Hepatic stellate cell (primary cell): ENCODE measurements around the gene CXCL6.

ENCODE experiments used
- DNase-seq: peaks from one replicate; pipeline ENCODE4 v3.0.0; 2011; ENCODE audit warnings: low spot score

The CXCL6 gene

DNA sequence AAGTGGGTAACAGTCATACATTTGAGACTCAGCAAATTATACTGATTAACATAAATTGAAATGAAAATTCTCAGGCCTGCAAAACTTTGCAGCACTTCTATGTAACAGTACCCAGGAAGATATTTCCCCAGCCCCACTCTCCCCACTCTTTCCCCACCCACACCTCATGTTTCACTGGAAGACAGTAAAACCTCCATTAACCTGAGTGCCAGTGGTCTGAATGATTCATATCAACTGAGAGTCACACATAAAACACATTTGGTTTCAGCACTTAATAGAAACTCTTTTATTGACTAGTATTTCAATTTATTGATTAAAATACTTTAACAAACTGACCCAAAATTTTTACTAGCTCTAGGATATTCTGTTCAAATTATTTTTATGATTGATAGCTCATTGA lies 6.9 kb downstream of the CXCL6 start:
- no peak for DNase-seq

GRCh38 chr4:73844345-73844744 lies 7.9 kb downstream of the CXCL6 start:
- DNase-seq: no peak

GRCh38 chr4:73844806-73845205 lies 8.3 kb downstream of the CXCL6 start:
- DNase-seq: no peak

- no peak for DNase-seq
These were observed 11.2 kb downstream of the CXCL6 start for GRCh38 chr4:73847526-73848182.

GRCh38 chr4:73848183-73848777 lies 11.8 kb downstream of the CXCL6 start:
- DNase-seq: no peak

- no peak for DNase-seq
These were observed 13.9 kb downstream of the CXCL6 start for GRCh38 chr4:73850261-73850970.

DNA sequence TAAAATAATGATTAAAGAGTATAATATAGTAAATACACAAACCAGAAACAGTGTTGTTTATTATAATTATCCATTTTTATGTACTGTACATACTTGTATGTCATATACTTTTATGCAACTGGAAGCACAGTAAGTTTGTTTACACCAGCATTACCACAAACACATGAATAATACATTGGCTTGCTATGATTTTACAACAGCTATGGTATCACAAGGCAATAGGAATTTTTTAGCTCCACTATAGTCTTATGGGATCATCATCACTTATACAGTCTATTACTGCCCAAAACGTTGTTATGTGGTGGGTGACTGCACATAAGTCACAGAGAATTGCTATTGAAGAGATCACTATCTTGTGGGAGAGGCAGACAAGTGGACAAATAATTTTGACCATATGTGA lies 14.8 kb downstream of the CXCL6 start:
- no peak for DNase-seq

DNA sequence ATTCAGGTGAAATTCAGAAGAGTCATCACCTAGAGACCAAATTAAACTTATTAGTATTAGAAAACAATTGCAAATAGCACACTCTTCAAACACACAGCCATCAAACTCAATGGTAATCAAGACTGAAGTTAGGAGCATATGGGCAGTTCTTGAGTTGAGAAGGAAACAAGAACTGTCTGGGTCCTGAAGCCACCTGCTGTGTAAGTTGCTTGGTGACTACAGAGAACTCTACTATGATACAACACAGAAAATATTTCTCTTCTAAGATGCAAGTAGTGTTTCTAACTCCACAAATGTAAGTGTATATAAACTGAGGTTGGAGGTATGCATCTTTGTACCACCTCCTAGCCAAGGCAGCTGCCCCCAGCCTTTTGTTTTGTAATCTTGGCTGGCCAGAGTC lies 16.3 kb downstream of the CXCL6 start:
- no peak for DNase-seq

DNA sequence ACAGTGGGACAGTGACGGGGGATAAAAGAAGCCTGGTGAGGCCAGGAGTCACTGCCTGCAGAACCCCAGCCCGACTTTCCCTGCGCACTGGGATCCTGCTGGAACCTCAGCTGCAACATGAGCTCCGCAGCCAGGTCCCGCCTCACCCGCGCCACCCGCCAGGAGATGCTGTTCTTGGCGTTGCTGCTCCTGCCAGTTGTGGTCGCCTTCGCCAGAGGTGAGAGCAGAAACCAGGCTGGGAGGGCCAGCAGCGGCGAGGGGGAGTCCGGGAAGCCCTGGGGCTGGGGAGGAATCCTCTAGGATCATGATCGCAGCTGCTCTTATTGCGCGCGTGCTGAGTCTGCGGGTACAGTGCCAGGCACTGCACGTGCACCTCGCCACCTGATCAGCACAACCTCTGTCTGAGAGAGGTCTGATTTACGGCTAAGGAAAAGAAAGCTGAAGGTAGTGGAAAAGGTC lies 16.8 kb downstream of the CXCL6 start, which contains the start of gene PF4V1:
PF4V1 (plus strand) TSS at position 51 of the 459 bp plus-strand sequence; CDS start at position 118, 67 bp downstream.
- DNase-seq: no peak

DNA sequence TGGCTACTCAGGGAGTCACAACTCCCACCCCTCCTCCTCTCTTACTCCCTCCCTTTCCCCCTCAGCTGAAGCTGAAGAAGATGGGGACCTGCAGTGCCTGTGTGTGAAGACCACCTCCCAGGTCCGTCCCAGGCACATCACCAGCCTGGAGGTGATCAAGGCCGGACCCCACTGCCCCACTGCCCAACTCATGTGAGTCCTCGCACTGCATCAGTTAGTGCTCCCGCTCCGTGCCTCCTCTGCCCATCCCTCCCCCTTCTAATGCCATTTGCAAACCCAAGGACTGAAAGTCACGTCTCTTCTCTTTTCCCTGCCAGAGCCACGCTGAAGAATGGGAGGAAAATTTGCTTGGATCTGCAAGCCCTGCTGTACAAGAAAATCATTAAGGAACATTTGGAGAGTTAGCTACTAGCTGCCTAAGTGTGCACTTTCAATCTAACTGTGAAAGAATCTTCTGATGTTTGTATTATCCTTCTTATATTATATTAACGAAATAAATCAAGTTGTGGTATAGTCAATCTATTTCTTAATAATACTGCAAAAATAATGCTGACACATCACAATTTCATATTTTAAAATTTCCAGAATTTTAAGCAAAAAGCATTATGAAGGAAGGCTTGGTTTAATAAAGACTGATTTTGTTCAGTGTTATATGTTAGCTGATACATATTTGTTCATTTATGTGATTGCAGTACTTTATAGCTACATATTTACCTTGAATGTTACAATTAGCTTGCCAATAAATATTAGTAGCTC lies 17.4 kb downstream of the CXCL6 start:
- no peak for DNase-seq

DNA sequence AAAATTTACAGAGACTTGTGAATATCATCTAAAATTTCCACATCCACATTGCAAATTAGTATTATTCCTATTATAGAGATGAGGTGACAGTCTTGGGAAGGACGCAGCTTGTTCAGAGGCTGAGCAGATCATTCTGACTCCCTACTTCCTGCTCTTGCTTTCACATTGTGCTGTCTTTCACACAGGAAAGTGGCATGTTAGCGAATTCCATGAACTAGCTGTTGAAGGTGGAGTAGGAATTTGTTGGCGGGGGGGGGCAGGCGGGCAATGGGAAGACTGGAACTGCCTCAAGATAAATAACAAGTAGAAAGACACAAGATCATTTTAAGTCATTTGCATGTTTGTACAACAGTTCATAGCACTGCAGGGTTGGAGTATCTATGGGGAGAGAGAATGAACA lies 18.9 kb downstream of the CXCL6 start:
- DNase-seq: no peak

DNA sequence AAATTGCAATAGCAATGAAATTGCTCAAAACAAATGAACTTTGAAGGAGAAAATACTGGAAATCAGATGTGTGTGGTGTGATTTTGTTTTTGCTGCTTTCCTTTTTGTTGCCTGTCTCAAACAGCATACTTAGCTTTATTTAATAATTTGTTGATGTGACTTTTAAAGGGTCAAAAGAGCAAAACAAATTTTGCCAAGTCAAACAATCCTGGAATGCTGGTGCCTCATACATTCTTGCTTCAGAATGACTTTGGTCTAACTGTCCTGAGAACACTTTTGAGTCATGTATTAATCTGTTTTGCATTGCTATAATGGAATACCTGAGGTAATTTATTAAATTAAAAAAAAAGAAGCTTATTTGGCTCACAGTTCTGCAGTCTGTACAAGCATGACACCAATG lies 20.0 kb downstream of the CXCL6 start:
- DNase-seq: no peak

DNA sequence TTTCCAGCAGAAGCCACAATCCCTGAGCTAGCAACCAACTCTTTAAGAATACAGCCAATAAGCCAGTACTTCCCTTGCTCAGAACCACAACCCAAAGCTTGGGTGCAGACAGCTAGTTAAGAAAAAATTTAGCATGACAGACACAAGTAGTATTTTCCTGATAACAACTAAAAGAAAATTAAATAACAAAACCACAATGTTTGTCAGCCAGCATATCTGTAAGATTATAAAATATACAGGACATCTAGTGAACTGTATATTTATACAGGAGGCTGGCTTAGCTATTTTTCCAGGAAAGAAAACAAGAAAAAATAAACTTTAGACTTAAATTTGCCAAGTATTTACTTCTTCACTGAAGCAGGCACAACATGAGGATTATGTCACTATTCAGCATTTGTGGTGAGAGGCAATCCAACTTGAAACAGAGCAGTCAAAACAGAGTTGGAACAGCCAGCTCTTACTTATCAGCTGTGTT lies 23.2 kb downstream of the CXCL6 start:
- peak; percentile 55 for DNase-seq

DNA sequence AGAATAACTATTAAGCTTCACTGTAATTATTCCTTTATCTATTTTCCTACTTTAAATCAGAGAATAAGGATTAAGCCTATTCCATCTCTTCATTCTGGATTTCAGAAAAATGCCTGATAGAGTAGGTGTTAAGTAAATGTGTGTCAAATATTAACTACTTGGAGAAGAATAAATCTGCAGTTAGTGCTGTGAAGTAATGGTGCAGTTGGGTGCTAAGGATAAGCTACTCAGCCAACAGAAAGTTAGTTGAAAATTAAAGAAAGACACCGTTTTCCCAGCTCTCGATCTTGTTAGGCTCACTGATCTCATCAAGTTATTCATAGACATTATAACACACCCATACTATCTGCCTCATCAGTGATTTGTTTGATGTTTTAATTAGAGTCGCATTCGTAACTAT lies 23.7 kb downstream of the CXCL6 start:
- no peak for DNase-seq

GRCh38 chr4:73860917-73861316 lies 24.4 kb downstream of the CXCL6 start:
- DNase-seq: no peak

DNA sequence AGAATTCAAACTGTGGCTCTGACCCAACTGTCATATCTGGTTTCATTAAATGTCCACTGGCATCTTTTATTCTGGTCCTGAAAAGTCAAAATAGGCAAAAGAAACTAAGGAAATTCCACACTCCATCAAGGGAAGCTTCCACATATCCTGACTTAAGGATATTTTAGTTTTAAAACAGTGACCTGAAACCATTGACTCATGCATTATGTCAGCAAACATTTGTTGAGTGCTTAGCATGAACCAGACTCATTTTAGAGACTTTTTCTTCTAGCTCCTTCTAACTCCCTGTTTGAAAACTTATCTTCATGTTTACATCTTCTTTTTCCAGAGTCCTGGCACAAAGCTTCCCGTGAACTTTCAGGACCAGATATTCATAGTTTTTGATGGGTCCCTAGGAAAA lies 25.8 kb downstream of the CXCL6 start:
- no peak for DNase-seq

DNA sequence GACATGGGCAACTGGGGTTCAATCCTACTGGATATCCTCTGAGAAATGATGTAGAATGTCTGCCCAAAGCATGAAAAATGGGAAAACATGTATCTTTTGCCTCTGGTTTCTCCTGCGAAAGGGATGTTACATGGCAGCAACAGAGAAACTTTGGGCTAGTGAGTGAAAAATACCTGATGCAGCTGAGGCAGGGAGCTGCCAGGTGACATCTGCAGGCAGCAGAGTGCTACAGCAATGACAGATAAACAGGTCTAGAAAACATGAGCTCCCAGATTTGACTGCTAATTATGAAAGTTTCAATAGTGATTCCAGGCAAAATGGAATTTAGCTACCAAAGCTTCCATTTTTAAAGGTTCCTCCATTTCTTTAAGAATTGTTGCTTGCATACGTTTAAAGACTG lies 27.9 kb downstream of the CXCL6 start:
- DNase-seq: no peak

- no peak for DNase-seq
These were observed 28.5 kb downstream of the CXCL6 start for GRCh38 chr4:73864961-73865360.

- DNase-seq: no peak
These were observed 29.1 kb downstream of the CXCL6 start for GRCh38 chr4:73865431-73866096.

- DNase-seq: no peak
These were observed 29.8 kb downstream of the CXCL6 start for GRCh38 chr4:73866246-73866645.

DNA sequence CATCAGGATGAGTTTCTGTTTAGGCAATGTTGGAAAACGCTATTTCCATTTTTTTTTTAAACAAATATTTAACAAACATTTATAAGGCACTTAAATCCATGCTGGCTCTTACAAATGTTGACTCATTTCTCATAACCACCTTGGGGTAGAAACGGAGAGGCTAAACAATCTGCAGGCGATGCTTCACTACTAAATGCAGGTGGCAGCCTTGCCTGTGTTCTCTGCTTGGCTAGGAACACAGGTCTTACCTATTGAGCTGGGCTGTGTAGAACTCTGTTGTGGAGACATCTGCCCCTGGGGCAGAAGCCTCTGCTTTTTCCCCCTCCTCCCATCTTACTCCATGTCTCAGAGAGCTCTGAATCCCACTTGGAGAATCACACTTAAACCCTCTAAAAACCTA lies 31.3 kb downstream of the CXCL6 start:
- no peak for DNase-seq
